ENCODE results near the gene TAF11L3. TPM values are rescaled to one million over a fixed set of nuclear protein-coding genes. Genes with fewer than 3 reads are reported as not detected.
"Not testable (repeated sequence)": the region's sequence is repeated elsewhere in the genome, so short reads cannot be mapped to it uniquely, and the experiment has no call there.

The TAF11L3 gene
- total and polyA plus RNA-seq, 2 donors from 2014 or later: not detected

DNA sequence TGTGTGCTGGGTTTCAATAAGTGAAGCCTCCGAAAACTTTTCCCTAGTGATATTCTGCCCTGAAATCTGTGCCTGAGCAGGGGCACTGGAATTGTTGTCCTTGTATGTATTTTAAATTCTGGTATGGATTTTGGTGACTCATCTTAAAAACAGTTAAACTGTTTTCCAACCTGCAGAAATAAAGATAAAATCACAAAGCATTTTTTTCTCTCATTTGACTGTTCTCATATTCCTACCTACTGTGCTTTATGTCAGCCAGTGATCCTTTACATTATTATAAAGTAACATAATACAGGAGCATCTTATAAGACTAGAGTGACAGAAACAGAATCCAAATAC is 31.0 kb upstream of the TAF11L3 start:
- Histone ChIP-seq H3K4me3 (ENCODE audit: low read length in 3 of 3) (no peak overlapping the region), H3K9ac (ENCODE audit: low read length in 3 of 3) (no peak overlapping the region), H3K36me3 (ENCODE audit: control insufficient read depth in 2 of 3, insufficient read depth in 3 of 3, low read length in 3 of 3) (no peaks in the 10 kb centered on the region), H3K27ac (ENCODE audit: low read depth in 2 of 2, low read length in 2 of 2) (no peak overlapping the region), H3K9me3 (ENCODE audit: control insufficient read depth in 2 of 3, insufficient read depth in 1 of 3, low read length in 3 of 3) (no peaks in the 10 kb centered on the region), H3K27me3 (ENCODE audit: control insufficient read depth, insufficient read depth, low read length) (no peaks in the 10 kb centered on the region), H3K4me1 (ENCODE audit: control insufficient read depth in 2 of 3, insufficient read depth in 2 of 3, low read depth in 1 of 3, low read length in 3 of 3) (no peaks in the 10 kb centered on the region)
- no peak for FAIRE-seq
- intact Hi-C loops (cut with DNase I): no loop called here
- TF ChIP-seq CTCF (IDR thresholded peaks at IDR 0.05; ENCODE audit: borderline replicate concordance, extremely low read depth, insufficient read depth): no peak
- no peak for DNase-seq

- H3K27ac ChIP-seq (ENCODE audit: low read depth in 2 of 2, low read length in 2 of 2); intact Hi-C loops (cut with DNase I); H3K4me1 ChIP-seq (ENCODE audit: control insufficient read depth in 2 of 3, insufficient read depth in 2 of 3, low read depth in 1 of 3, low read length in 3 of 3); H3K9me3 ChIP-seq (ENCODE audit: control insufficient read depth in 2 of 3, insufficient read depth in 1 of 3, low read length in 3 of 3); DNase-seq; H3K36me3 ChIP-seq (ENCODE audit: control insufficient read depth in 2 of 3, insufficient read depth in 3 of 3, low read length in 3 of 3); H3K4me3 ChIP-seq (ENCODE audit: low read length in 3 of 3); FAIRE-seq; H3K9ac ChIP-seq (ENCODE audit: low read length in 3 of 3); H3K27me3 ChIP-seq (ENCODE audit: control insufficient read depth, insufficient read depth, low read length): not testable (repeated sequence)
Measured at GRCh38 chr5:17491257-17491656, 26.9 kb upstream of the TAF11L3 start.

- Histone ChIP-seq H3K27me3 (ENCODE audit: control insufficient read depth, insufficient read depth, low read length) (no peaks in the 10 kb centered on the region), H3K4me1 (ENCODE audit: control insufficient read depth in 2 of 3, insufficient read depth in 2 of 3, low read depth in 1 of 3, low read length in 3 of 3) (no peaks in the 10 kb centered on the region), H3K9me3 (ENCODE audit: control insufficient read depth in 2 of 3, insufficient read depth in 1 of 3, low read length in 3 of 3) (no peaks in the 10 kb centered on the region), H3K27ac (ENCODE audit: low read depth in 2 of 2, low read length in 2 of 2) (no peak overlapping the region), H3K36me3 (ENCODE audit: control insufficient read depth in 2 of 3, insufficient read depth in 3 of 3, low read length in 3 of 3) (no peaks in the 10 kb centered on the region), H3K9ac (ENCODE audit: low read length in 3 of 3) (no peak overlapping the region), H3K4me3 (ENCODE audit: low read length in 3 of 3) (no peak overlapping the region)
- no peak for TF ChIP-seq CTCF (IDR thresholded peaks at IDR 0.05; ENCODE audit: borderline replicate concordance, extremely low read depth, insufficient read depth)
- no peak for FAIRE-seq
- no peak for DNase-seq
- intact Hi-C loops (cut with DNase I): no loop called here
Measured at GRCh38 chr5:17492770-17493169, 25.4 kb upstream of the TAF11L3 start.

GRCh38 chr5:17497446-17497845 is 20.7 kb upstream of the TAF11L3 start:
- no peaks in the 10 kb centered on the region for H3K36me3 ChIP-seq (ENCODE audit: control insufficient read depth in 2 of 3, insufficient read depth in 3 of 3, low read length in 3 of 3)
- no peak for FAIRE-seq

GRCh38 chr5:17497931-17498330 is 20.2 kb upstream of the TAF11L3 start, which contains the start of gene TAF11L2:
TSS of gene TAF11L2 (plus strand) at chr5:17498231.
- DNase-seq; H3K27me3 ChIP-seq (ENCODE audit: control insufficient read depth, insufficient read depth, low read length); H3K4me3 ChIP-seq (ENCODE audit: low read length in 3 of 3); H3K9me3 ChIP-seq (ENCODE audit: control insufficient read depth in 2 of 3, insufficient read depth in 1 of 3, low read length in 3 of 3); intact Hi-C loops (cut with DNase I); H3K4me1 ChIP-seq (ENCODE audit: control insufficient read depth in 2 of 3, insufficient read depth in 2 of 3, low read depth in 1 of 3, low read length in 3 of 3); H3K9ac ChIP-seq (ENCODE audit: low read length in 3 of 3); H3K27ac ChIP-seq (ENCODE audit: low read depth in 2 of 2, low read length in 2 of 2); H3K36me3 ChIP-seq (ENCODE audit: control insufficient read depth in 2 of 3, insufficient read depth in 3 of 3, low read length in 3 of 3); FAIRE-seq: not testable (repeated sequence)

More at GRCh38 chr5:17497446-17497845, 20.7 kb upstream of the TAF11L3 start:
- DNase-seq: no peak
- H3K9me3 ChIP-seq (ENCODE audit: control insufficient read depth in 2 of 3, insufficient read depth in 1 of 3, low read length in 3 of 3): no peaks in the 10 kb centered on the region
- no peak for TF ChIP-seq CTCF (IDR thresholded peaks at IDR 0.05; ENCODE audit: borderline replicate concordance, extremely low read depth, insufficient read depth)
- H3K4me1 ChIP-seq (ENCODE audit: control insufficient read depth in 2 of 3, insufficient read depth in 2 of 3, low read depth in 1 of 3, low read length in 3 of 3): no peaks in the 10 kb centered on the region
- no peak overlapping the region for H3K27ac ChIP-seq (ENCODE audit: low read depth in 2 of 2, low read length in 2 of 2)
- H3K4me3 ChIP-seq (ENCODE audit: low read length in 3 of 3): no peak overlapping the region
- H3K27me3 ChIP-seq (ENCODE audit: control insufficient read depth, insufficient read depth, low read length): no peaks in the 10 kb centered on the region
- H3K9ac ChIP-seq (ENCODE audit: low read length in 3 of 3): no peak overlapping the region
- intact Hi-C loops (cut with DNase I): no loop called here

All from kidney (tissue), 14 donors.